Prostate gland (tissue), 2 donors: ENCODE data around the gene SAMD8. TPM values are rescaled to one million over a fixed set of nuclear protein-coding genes. Genes with fewer than 3 reads are reported as not detected.

ENCODE experiments used
- DNase-seq: peaks from one replicate; pipeline ENCODE4 v3.0.0-alpha.2; 2019; ENCODE audit warnings: low spot score
- H3K27ac ChIP-seq, 2 donors: fragments of 200-600 bp; sonication (generic); 2 replicates each; pipeline ENCODE4 v1.5.1; 2017 to 2019
- H3K27me3 ChIP-seq: fragments of 200-600 bp; sonication (generic); replicated peaks from 2 replicates; pipeline ENCODE4 v1.5.1; 2019; ENCODE audit not compliant: insufficient read depth
- H3K36me3 ChIP-seq, 2 donors: fragments of 200-600 bp; sonication (generic); 1 replicate in 1 of 2; 2 replicates in 1 of 2; pipeline versions ENCODE4 v1.5.1 to v1.8.1; 2017 to 2019
- H3K4me1 ChIP-seq: fragments of 200-600 bp; sonication (generic); replicated peaks from 2 replicates; pipeline ENCODE4 v1.5.1; 2019
- H3K4me3 ChIP-seq, 2 donors: fragments of 200-600 bp; sonication (generic); 2 replicates each; pipeline ENCODE4 v1.5.1; 2017 to 2019
- H3K9me3 ChIP-seq: fragments of 200-600 bp; sonication (generic); 2 replicates; pipeline ENCODE4 v1.5.1; 2017
- CTCF ChIP-seq, 4 experiments: fragments of 200-600 bp in 2 of 4; fragments of 450-650 bp in 2 of 4; sonication (generic) in 2 of 4; IDR thresholded peaks; 1 replicate in 3 of 4; 2 replicates in 1 of 4; pipeline ENCODE4 v1.5.1; 2016 to 2019; ENCODE audit warnings: antibody characterized with exemption in 4 of 4, mild to moderate bottlenecking in 2 of 4, moderate library complexity in 2 of 4
- POLR2A ChIP-seq: fragments of 450-650 bp; IDR thresholded peaks from one replicate; pipeline ENCODE4 v1.6.1; 2016; ENCODE audit warnings: antibody characterized with exemption, mild to moderate bottlenecking
- POLR2AphosphoS5 ChIP-seq: sonication (generic); formaldehyde crosslinking; IDR thresholded peaks from one replicate; pipeline ENCODE4 v1.6.1; 2017; ENCODE audit warnings: antibody characterized with exemption
- WGBS: methylation state at CpG from one replicate; pipeline ENCODE4 v1.1.5; 2018; 5-methylcytosine and 5-hydroxymethylcytosine counted together
- intact Hi-C: fragments of 100-400 bp; cut with DNase I; formaldehyde crosslinking; loops from one replicate; pipeline ENCODE4 v1.14.2; 2022
- total RNA-seq, 2 donors: library from RNA; depleted of rRNA; stranded (reverse); fragments of >200 nt; gene quantifications; one replicate each; pipeline ENCODE4 v1.1.0, GENCODE V29; 2016

Gene SAMD8
- total RNA-seq, 2 donors from 2014 or later: 18.8 to 41.5 TPM

GRCh38 chr10:75176046-75176445, 64.6 kb downstream of the SAMD8 start:
- H3K27ac ChIP-seq: no peak overlapping the region
- H3K4me1 ChIP-seq: no peaks in the 10 kb centered on the region
- no peak overlapping the region for H3K4me3 ChIP-seq
- 92% methylated on average over 6 of the region's 6 CpGs for WGBS
- H3K9me3 ChIP-seq: no peaks in the 10 kb centered on the region
- no peaks in the 10 kb centered on the region for H3K36me3 ChIP-seq
- DNase-seq: no peak
- H3K27me3 ChIP-seq: no peaks in the 10 kb centered on the region
- intact Hi-C loops: no loop called here
- no peak for TF ChIP-seq POLR2A
- TF ChIP-seq POLR2AphosphoS5: no peak
- no peak for TF ChIP-seq CTCF (IDR thresholded peaks at IDR 0.05)

GRCh38 chr10:75176736-75177135, 65.3 kb downstream of the SAMD8 start:
- DNase-seq: no peak
- WGBS: 98% methylated on average over 1 of the region's 1 CpG
- Histone ChIP-seq H3K36me3 (no peaks in the 10 kb centered on the region), H3K27me3 (no peaks in the 10 kb centered on the region), H3K9me3 (no peaks in the 10 kb centered on the region), H3K4me3 (no peak overlapping the region), H3K27ac (no peak overlapping the region), H3K4me1 (no peaks in the 10 kb centered on the region)
- TF ChIP-seq CTCF (IDR thresholded peaks at IDR 0.05) (no peak), POLR2AphosphoS5 (no peak), POLR2A (no peak)
- intact Hi-C loops: no loop called here

GRCh38 chr10:75179657-75180177, 68.3 kb downstream of the SAMD8 start:
- no peaks in the 10 kb centered on the region for H3K27me3 ChIP-seq
- no peak overlapping the region for H3K4me3 ChIP-seq
- WGBS: 91% methylated on average over 1 of the region's 1 CpG
- DNase-seq: no peak
- intact Hi-C loops: no loop called here
- no peaks in the 10 kb centered on the region for H3K4me1 ChIP-seq
- H3K9me3 ChIP-seq: no peaks in the 10 kb centered on the region
- no peak overlapping the region for H3K27ac ChIP-seq
- TF ChIP-seq POLR2A (no peak), POLR2AphosphoS5 (no peak), CTCF (IDR thresholded peaks at IDR 0.05) (no peak)
- no peaks in the 10 kb centered on the region for H3K36me3 ChIP-seq

- Histone ChIP-seq H3K9me3 (no peaks in the 10 kb centered on the region), H3K4me3 (no peak overlapping the region), H3K27ac (no peak overlapping the region), H3K36me3 (no peaks in the 10 kb centered on the region), H3K4me1 (no peaks in the 10 kb centered on the region), H3K27me3 (no peaks in the 10 kb centered on the region)
- intact Hi-C loops: no loop called here
- WGBS: 78% methylated on average over 2 of the region's 2 CpGs
- no peak for TF ChIP-seq POLR2AphosphoS5
- TF ChIP-seq CTCF (IDR thresholded peaks at IDR 0.05): no peak
- no peak for TF ChIP-seq POLR2A
- DNase-seq: no peak
Observed at GRCh38 chr10:75180592-75180991, 69.1 kb downstream of the SAMD8 start.

- Histone ChIP-seq H3K4me1 (no peaks in the 10 kb centered on the region), H3K4me3 (no peak overlapping the region), H3K27ac (no peak overlapping the region), H3K9me3 (no peaks in the 10 kb centered on the region), H3K27me3 (no peaks in the 10 kb centered on the region), H3K36me3 (no peaks in the 10 kb centered on the region)
- 89% methylated on average over 1 of the region's 1 CpG for WGBS
- no peak for DNase-seq
- TF ChIP-seq CTCF (IDR thresholded peaks at IDR 0.05): no peak
- no peak for TF ChIP-seq POLR2AphosphoS5
- TF ChIP-seq POLR2A: no peak
- intact Hi-C loops: no loop called here
Observed at GRCh38 chr10:75181073-75181472, 69.6 kb downstream of the SAMD8 start.
